Loucy (cell line): Measurements from ENCODE around the gene CACNG6.

Experiments
- H2AFZ ChIP-seq: fragments of 200-600 bp; sonication (generic); 2 replicates; pipeline ENCODE4 v1.6.0; 2016; ENCODE audit warnings: antibody characterized with exemption, mild to moderate bottlenecking, low read length, moderate library complexity
- H3F3A ChIP-seq: fragments of 200-600 bp; 2 replicates; pipeline ENCODE4 v1.6.0; 2016; ENCODE audit warnings: antibody characterized with exemption, low read depth, mild to moderate bottlenecking
- H3K27me3 ChIP-seq: fragments of 200-600 bp; sonication (generic); 2 replicates; pipeline ENCODE4 v1.6.1; 2014; ENCODE audit warnings: low read length, mild to moderate bottlenecking; ENCODE audit not compliant: insufficient read depth, poor library complexity, severe bottlenecking
- H3K36me3 ChIP-seq: fragments of 200-600 bp; sonication (generic); 2 replicates; pipeline ENCODE4 v1.6.1; 2016; ENCODE audit warnings: low read length; ENCODE audit not compliant: insufficient read depth
- H3K4me1 ChIP-seq: fragments of 200-600 bp; sonication (generic); 2 replicates; pipeline ENCODE4 v1.5.1; 2014; ENCODE audit warnings: low read length, mild to moderate bottlenecking; ENCODE audit not compliant: insufficient read depth, poor library complexity, severe bottlenecking
- H3K4me2 ChIP-seq: fragments of 200-600 bp; sonication (generic); 2 replicates; pipeline ENCODE4 v1.6.0; 2014; ENCODE audit warnings: antibody characterized with exemption, low read length, low read depth, mild to moderate bottlenecking; ENCODE audit not compliant: poor library complexity, severe bottlenecking
- H3K4me3 ChIP-seq: fragments of 200-600 bp; sonication (generic); 2 replicates; pipeline ENCODE4 v1.5.1; 2014; ENCODE audit warnings: low read length, mild to moderate bottlenecking, mixed read lengths; ENCODE audit not compliant: poor library complexity, severe bottlenecking
- H3K79me2 ChIP-seq: fragments of 200-600 bp; sonication (generic); 2 replicates; pipeline ENCODE4 v1.6.1; 2014; ENCODE audit warnings: low read length; ENCODE audit not compliant: insufficient read depth
- H3K9ac ChIP-seq: fragments of 200-600 bp; sonication (generic); 2 replicates; pipeline ENCODE4 v1.6.0; 2014; ENCODE audit warnings: mild to moderate bottlenecking, low read depth, low read length, moderate library complexity; ENCODE audit not compliant: poor library complexity, severe bottlenecking
- H3K9me2 ChIP-seq: fragments of 200-600 bp; sonication (generic); replicated peaks from 2 replicates; pipeline ENCODE4 v1.6.1; 2016; ENCODE audit warnings: low read depth, low read length, mixed read lengths
- H3K9me3 ChIP-seq: fragments of 200-600 bp; sonication (generic); 2 replicates; pipeline ENCODE4 v1.6.1; 2014; ENCODE audit warnings: mild to moderate bottlenecking, antibody characterized with exemption, low read length, low read depth; ENCODE audit not compliant: insufficient read depth
- H4K20me1 ChIP-seq: fragments of 200-600 bp; sonication (generic); 2 replicates; pipeline ENCODE4 v1.6.0; 2014; ENCODE audit warnings: antibody characterized with exemption, low read length, mild to moderate bottlenecking; ENCODE audit not compliant: insufficient read depth, poor library complexity, severe bottlenecking
- CTCF ChIP-seq: fragments of 200-600 bp; sonication (generic); conservative IDR thresholded peaks from 2 replicates; pipeline ENCODE4 v1.5.1; 2014; ENCODE audit warnings: mild to moderate bottlenecking, antibody characterized with exemption, low read length
- EZH2phosphoT487 ChIP-seq: fragments of 200-600 bp; IDR thresholded peaks from 2 replicates; pipeline ENCODE4 v1.6.1; 2018; ENCODE audit warnings: antibody characterized with exemption, mild to moderate bottlenecking, moderate library complexity, borderline replicate concordance

Gene CACNG6

GRCh38 chr19:54029301-54029700, 37.9 kb downstream of the CACNG6 start:
- TF ChIP-seq CTCF (no peak), EZH2phosphoT487 (no peak)
- Histone ChIP-seq H2AFZ (no peak overlapping the region), H3K4me3 (no peak overlapping the region), H3K4me1 (no peaks in the 10 kb centered on the region), H3K27me3 (no peaks in the 10 kb centered on the region), H3K4me2 (no peak overlapping the region), H4K20me1 (no peaks in the 10 kb centered on the region), H3K9me2 (no peaks in the 10 kb centered on the region), H3K36me3 (no peaks in the 10 kb centered on the region), H3K9ac (no peak overlapping the region), H3F3A (no peaks in the 10 kb centered on the region), H3K79me2 (no peaks in the 10 kb centered on the region), H3K9me3 (no peaks in the 10 kb centered on the region)

- no peak overlapping the region for H3K4me3 ChIP-seq
- H2AFZ ChIP-seq, result no peak overlapping the region
- TF ChIP-seq CTCF, result peak; percentile 73
- TF ChIP-seq EZH2phosphoT487, result no peak
- H3K27me3 ChIP-seq, result no peaks in the 10 kb centered on the region
- no peaks in the 10 kb centered on the region for H3K9me3 ChIP-seq
- no peaks in the 10 kb centered on the region for H3K79me2 ChIP-seq
- no peaks in the 10 kb centered on the region for H3K9me2 ChIP-seq
- H3K36me3 ChIP-seq, result no peaks in the 10 kb centered on the region
- H4K20me1 ChIP-seq, result no peaks in the 10 kb centered on the region
- H3F3A ChIP-seq, result no peaks in the 10 kb centered on the region
- H3K4me2 ChIP-seq, result no peak overlapping the region
- no peak overlapping the region for H3K9ac ChIP-seq
- H3K4me1 ChIP-seq, result no peaks in the 10 kb centered on the region
These were observed 38.6 kb downstream of the CACNG6 start for GRCh38 chr19:54029930-54030490.

GRCh38 chr19:54030895-54031586, 39.6 kb downstream of the CACNG6 start:
- Histone ChIP-seq H3K4me2 (peak overlapping the region; percentile 50), H3K9me3 (no peaks in the 10 kb centered on the region), H3K79me2 (no peaks in the 10 kb centered on the region), H3F3A (no peaks in the 10 kb centered on the region), H3K4me1 (no peaks in the 10 kb centered on the region), H2AFZ (peak overlapping the region; percentile 71), H3K4me3 (peak overlapping the region; percentile 32), H3K27me3 (no peaks in the 10 kb centered on the region), H4K20me1 (no peaks in the 10 kb centered on the region), H3K36me3 (no peaks in the 10 kb centered on the region), H3K9me2 (no peaks in the 10 kb centered on the region), H3K9ac (no peak overlapping the region)
- TF ChIP-seq CTCF (peak; percentile 63), EZH2phosphoT487 (no peak)
